GM18870 (cell line): ENCODE measurements around the gene EIF2B5.

Experiments used
- ATAC-seq: cut with Tn5 transposase; IDR thresholded peaks from one replicate; pipeline ENCODE4 v1.9.1; 2021; ENCODE audit warnings: moderate library complexity; ENCODE audit not compliant: unreplicated experiment

Gene EIF2B5

GRCh38 chr3:184192889-184193288 lies 57.7 kb downstream of the EIF2B5 start:
- ATAC-seq: no peak

- no peak for ATAC-seq
Observed at GRCh38 chr3:184193991-184194539, 58.9 kb downstream of the EIF2B5 start.
